ENCODE measurements around the gene CLPTM1L. TPM values are rescaled to one million over a fixed set of nuclear protein-coding genes. Genes with fewer than 3 reads are reported as not detected.

The CLPTM1L gene
- total RNA-seq, 1 experiment from 2014 or later, result 127 TPM

GRCh38 chr5:1317921-1318565 lies 26.9 kb downstream of the CLPTM1L start:
- Mint-ChIP-seq H3K9me3 (ENCODE audit: low read depth, unreplicated experiment) (no peaks in the 10 kb centered on the region), H3K36me3 (ENCODE audit: insufficient read depth, unreplicated experiment) (peaks cover 50% of the 10 kb centered on the region), H3K4me3 (ENCODE audit: low read depth, unreplicated experiment) (no peak overlapping the region), H3K27me3 (ENCODE audit: unreplicated experiment) (no peaks in the 10 kb centered on the region), H3K4me1 (ENCODE audit: low read depth, unreplicated experiment) (peaks cover 18% of the 10 kb centered on the region), H3K27ac (ENCODE audit: unreplicated experiment) (no peak overlapping the region)
- CTCF ChIA-PET, result no interaction called here
- TSS peak; percentile 60 for BruUV-seq (replicated peaks)
- intact Hi-C loops (cut with micrococcal nuclease; ENCODE audit: unreplicated experiment), result no loop called here
- TF ChIP-seq CTCF (IDR thresholded peaks at IDR 0.05; ENCODE audit: unreplicated experiment), result no peak
- DNase-seq, result no peak

DNA sequence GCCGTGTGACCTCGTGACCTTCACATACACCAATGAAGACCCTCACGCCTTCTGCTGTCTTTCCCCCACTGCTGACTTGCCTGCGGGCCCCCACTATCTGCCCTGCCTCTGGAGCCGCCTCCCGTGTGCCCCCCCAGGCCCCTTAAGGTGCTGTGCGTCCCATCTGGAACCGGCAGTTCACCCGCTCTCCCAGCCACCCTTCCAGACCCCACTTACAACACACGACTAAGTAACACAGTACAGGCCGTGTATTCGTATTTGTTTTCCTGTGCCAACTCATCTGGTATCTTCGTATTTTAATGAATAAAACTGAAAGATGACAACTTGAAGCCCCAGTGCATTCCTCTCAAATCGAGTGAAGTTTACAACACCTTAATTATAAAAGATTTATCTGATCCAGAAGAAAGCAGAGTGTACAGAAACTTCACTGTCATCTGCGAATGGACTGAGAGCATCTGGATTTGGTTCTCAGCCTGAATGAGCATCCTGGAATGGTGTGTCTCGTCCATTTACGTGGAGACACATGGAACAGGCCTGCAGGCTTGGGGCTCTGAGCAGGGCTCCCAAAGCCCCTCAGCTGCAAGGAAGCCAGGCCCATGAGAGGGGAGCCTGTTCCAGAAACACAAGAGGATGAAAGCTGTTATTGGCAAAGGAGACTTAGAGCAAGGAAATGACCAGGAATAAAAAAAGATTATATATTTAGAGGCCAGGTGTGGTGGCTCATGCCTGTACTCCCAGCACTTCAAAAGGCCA lies 28.1 kb downstream of the CLPTM1L start:
- H3K27me3 Mint-ChIP-seq (ENCODE audit: unreplicated experiment), result no peaks in the 10 kb centered on the region
- no peak for DNase-seq
- H3K4me1 Mint-ChIP-seq (ENCODE audit: low read depth, unreplicated experiment), result peaks cover 18% of the 10 kb centered on the region
- peak overlapping the region; percentile 62 for H3K4me3 Mint-ChIP-seq (ENCODE audit: low read depth, unreplicated experiment)
- CTCF ChIA-PET, result no interaction called here
- no peak for TF ChIP-seq CTCF (IDR thresholded peaks at IDR 0.05; ENCODE audit: unreplicated experiment)
- BruUV-seq (replicated peaks), result no TSS peak
- no peaks in the 10 kb centered on the region for H3K9me3 Mint-ChIP-seq (ENCODE audit: low read depth, unreplicated experiment)
- intact Hi-C loops (cut with micrococcal nuclease; ENCODE audit: unreplicated experiment), result no loop called here
- H3K27ac Mint-ChIP-seq (ENCODE audit: unreplicated experiment), result peak overlapping the region; percentile 77
- H3K36me3 Mint-ChIP-seq (ENCODE audit: insufficient read depth, unreplicated experiment), result peaks cover 50% of the 10 kb centered on the region

DNA sequence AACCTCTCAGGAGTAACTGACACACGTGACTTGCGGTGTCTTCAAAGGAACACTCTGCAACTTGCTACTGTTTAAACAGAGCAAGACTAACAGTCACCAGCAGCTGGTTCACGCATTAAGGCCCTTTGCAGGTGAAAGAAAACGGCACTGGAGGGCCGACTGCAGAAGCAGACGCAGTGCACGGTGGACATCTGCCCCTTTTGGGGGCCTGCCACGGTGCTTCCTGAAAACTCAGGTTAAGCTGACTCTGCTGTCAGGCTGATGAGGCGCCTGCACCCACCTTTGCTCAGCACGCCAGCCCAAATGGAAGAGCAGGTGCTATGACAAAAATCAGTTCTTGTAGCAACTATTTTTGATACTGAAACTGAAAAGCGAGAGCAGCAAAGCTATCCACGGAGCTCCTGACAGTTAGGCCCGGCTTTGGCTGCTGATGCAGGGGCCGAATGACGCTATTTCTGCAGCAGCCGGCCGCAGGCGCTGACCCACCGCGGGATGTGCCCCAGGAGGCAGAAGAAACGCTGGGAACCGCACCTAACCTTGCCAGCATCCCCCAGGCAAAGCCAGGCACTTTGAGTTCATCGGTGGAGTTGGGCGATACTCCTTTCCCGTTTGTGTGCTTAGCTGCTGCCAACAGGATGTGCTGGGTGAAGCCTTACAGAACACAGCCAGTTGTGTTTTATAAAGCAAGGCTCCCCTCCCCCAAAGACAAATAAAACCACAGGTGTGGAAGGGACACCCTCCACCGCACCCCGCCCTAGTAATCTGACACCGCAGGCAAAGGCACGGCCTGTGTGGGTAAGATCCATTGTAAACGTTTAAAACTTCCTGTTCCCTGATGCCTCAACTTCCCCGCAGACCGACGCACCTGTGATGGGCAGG lies 29.0 kb downstream of the CLPTM1L start:
- Mint-ChIP-seq H3K4me3 (ENCODE audit: low read depth, unreplicated experiment) (peak overlapping the region; percentile 62), H3K4me1 (ENCODE audit: low read depth, unreplicated experiment) (peaks cover 18% of the 10 kb centered on the region), H3K9me3 (ENCODE audit: low read depth, unreplicated experiment) (no peaks in the 10 kb centered on the region), H3K36me3 (ENCODE audit: insufficient read depth, unreplicated experiment) (peaks cover 46% of the 10 kb centered on the region), H3K27me3 (ENCODE audit: unreplicated experiment) (no peaks in the 10 kb centered on the region), H3K27ac (ENCODE audit: unreplicated experiment) (peak overlapping the region; percentile 77)
- intact Hi-C loops (cut with micrococcal nuclease; ENCODE audit: unreplicated experiment), result no loop called here
- CTCF ChIA-PET, result no interaction called here
- DNase-seq, result peak; percentile 88
- no peak for TF ChIP-seq CTCF (IDR thresholded peaks at IDR 0.05; ENCODE audit: unreplicated experiment)
- BruUV-seq (replicated peaks), result no TSS peak

- peaks cover 18% of the 10 kb centered on the region for H3K4me1 Mint-ChIP-seq (ENCODE audit: low read depth, unreplicated experiment)
- no peak for DNase-seq
- no peak for TF ChIP-seq CTCF (IDR thresholded peaks at IDR 0.05; ENCODE audit: unreplicated experiment)
- intact Hi-C loops (cut with micrococcal nuclease; ENCODE audit: unreplicated experiment), result no loop called here
- peak overlapping the region; percentile 77 for H3K27ac Mint-ChIP-seq (ENCODE audit: unreplicated experiment)
- CTCF ChIA-PET, result no interaction called here
- no TSS peak for BruUV-seq (replicated peaks)
- peaks cover 39% of the 10 kb centered on the region for H3K36me3 Mint-ChIP-seq (ENCODE audit: insufficient read depth, unreplicated experiment)
- H3K4me3 Mint-ChIP-seq (ENCODE audit: low read depth, unreplicated experiment), result peak overlapping the region; percentile 62
- H3K9me3 Mint-ChIP-seq (ENCODE audit: low read depth, unreplicated experiment), result peaks cover 2% of the 10 kb centered on the region
- H3K27me3 Mint-ChIP-seq (ENCODE audit: unreplicated experiment), result peaks cover 6% of the 10 kb centered on the region
Measured at GRCh38 chr5:1315018-1315708, 29.7 kb downstream of the CLPTM1L start.

All from Calu3 (cell line).